IPS-18c (cell line): Measurements from ENCODE around the gene EGR2.

Experiments used
- H3K4me3 ChIP-seq: 2 replicates; pipeline ENCODE4 v1.7.0; 2013; ENCODE audit warnings: low read depth, mild to moderate bottlenecking, low read length, moderate library complexity; ENCODE audit not compliant: insufficient read depth
- H3K9me3 ChIP-seq: one replicate; pipeline ENCODE4 v1.6.1; 2013; ENCODE audit warnings: mild to moderate bottlenecking, low read length, moderate library complexity; ENCODE audit not compliant: control insufficient read depth, insufficient read depth

Gene EGR2

DNA sequence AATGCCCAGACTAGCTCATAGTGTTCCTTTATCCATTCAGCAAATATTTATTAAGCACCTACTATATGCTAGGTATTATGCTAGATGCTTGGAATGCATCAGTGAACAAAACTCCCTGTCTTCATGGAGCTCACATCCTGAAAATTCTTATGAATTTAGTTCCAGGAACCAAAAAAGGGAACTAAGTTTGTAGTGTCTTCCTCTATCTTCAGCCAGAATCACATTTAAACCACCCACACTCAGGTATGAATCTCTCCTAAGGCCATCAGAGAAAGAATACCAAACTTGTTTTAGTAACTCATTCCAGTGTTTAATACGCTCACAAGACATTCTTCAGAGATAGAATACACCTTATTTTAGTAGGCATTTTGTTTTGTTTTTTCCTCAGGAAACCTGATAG, 10.1 kb upstream of the EGR2 start:
- Histone ChIP-seq H3K4me3 (no peak overlapping the region), H3K9me3 (no peaks in the 10 kb centered on the region)

GRCh38 chr10:62820586-62820985, 4.4 kb upstream of the EGR2 start:
- no peak overlapping the region for H3K4me3 ChIP-seq
- no peaks in the 10 kb centered on the region for H3K9me3 ChIP-seq

DNA sequence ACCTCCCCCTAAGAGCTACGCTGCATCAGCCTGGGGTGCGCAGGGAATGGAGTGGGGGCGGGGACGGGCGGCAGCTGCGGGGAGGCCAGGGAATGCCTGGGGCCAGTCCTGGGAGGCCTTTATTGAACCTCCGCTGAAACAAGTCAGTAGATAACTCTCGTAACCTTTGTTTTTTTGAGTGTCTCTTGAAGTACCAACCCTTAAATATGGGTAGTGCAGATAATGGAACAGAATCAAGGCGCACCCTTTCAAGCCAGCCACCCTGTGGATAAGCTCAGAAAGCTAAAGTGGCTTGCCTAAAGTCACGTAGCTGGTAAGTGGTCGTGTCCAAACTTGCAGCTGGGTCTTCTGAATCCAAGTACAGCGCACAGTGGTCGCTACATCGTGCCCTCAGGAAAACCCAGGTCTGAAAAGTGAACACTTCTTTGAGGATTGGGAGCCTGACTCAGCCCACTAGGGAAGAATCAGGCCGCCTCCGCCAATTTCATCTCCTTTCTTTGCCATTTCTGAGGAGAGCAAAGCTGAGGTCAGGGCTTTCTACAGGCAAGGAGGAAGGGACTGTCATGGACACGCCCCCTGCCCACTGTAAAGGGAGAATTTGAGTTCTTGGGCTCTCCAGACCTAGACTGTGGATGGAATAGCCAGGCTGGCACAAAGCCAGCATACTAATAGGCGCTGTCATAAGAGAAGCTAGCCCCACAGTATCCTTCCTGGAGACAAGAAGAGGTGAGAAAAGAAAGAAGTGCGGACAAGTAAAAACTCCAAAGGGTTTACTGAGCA, 3.2 kb upstream of the EGR2 start:
- no peak overlapping the region; the same call in 1 of the 2 replicates for H3K4me3 ChIP-seq
- H3K9me3 ChIP-seq = no peaks in the 10 kb centered on the region

GRCh38 chr10:62818426-62819011, 2.4 kb upstream of the EGR2 start:
- Histone ChIP-seq H3K4me3 (peak overlapping the region; percentile 35), H3K9me3 (no peaks in the 10 kb centered on the region)

DNA sequence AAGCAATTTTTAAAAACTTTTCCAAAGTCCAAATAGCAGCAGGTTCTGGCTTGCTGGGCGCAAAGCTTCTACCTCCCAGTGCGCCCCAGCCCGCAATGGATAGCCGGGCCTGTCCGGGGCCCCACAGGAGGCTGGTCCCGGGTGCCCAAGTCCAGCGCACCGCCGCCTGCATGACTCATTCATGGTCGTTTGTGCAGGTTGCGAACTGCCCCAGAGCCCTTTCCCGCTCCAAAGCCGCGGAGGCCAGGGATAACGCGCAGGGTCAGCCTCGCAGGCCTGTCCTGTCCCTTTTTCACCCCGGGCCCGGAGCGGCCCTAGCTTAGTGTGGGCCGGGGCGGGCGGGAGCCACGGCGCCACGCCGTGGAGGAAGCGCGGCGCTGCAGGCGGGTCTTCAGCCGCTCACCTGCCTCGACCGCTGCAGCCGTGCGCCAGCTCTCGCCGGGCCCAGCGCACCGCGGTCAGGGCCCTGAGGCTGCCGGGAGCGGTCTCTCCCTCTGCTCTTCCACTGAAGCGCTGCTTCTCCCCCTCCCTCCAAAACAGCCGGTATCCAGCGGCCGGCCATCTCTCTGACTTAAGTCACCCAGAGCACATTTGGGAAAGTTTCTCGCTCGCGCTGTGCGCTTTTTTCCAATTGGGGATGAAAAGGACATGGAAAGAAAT, 1.7 kb upstream of the EGR2 start:
- Histone ChIP-seq H3K4me3 (peak overlapping the region; percentile 72), H3K9me3 (no peaks in the 10 kb centered on the region)

DNA sequence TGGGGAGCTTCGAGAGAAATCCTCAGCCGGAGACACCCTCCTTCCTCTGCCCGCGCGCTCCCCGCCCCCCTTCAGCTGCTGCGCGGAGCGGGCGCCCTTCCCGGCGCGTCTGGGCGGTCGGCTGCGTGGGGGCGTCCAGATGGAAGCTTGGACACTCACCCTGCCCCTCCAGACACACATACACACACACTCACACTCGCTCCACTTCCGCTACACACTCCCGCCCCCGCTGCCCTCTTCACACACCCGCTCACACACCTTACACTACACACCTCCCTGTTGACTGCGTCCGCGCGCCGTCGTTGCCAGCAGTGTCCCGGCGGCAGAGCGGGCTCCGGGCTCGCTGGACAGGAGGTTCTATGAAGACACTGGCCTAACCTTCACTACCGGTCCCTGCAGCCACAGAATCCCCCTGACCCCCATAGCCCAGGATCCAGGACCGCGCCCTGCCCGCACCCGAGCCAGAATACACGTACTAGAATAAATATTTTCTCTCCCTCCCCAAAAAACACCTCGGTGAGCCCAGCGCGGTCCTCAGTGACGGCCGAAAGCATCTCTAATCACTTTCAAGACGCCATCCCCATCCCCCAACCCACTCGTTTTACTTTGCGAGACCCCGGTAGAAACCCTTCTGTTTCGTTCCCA, 1.1 kb upstream of the EGR2 start:
- Histone ChIP-seq H3K9me3 (no peaks in the 10 kb centered on the region), H3K4me3 (peak overlapping the region; percentile 72)

DNA sequence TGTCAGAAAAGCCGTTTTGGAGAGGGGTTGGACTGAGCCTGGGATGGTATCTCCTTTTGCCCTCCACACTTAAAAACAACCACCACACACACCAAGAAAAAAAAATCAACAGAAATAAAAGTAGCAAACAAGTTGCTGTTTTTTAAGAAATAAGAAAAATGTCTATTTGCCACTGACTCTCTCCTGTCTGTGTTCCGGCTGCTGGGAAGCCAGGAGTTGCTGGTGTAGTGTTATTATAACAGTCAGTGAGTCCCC, 163 bp downstream of the EGR2 start:
- H3K4me3 ChIP-seq = peak overlapping the region; percentile 72
- no peaks in the 10 kb centered on the region for H3K9me3 ChIP-seq

DNA sequence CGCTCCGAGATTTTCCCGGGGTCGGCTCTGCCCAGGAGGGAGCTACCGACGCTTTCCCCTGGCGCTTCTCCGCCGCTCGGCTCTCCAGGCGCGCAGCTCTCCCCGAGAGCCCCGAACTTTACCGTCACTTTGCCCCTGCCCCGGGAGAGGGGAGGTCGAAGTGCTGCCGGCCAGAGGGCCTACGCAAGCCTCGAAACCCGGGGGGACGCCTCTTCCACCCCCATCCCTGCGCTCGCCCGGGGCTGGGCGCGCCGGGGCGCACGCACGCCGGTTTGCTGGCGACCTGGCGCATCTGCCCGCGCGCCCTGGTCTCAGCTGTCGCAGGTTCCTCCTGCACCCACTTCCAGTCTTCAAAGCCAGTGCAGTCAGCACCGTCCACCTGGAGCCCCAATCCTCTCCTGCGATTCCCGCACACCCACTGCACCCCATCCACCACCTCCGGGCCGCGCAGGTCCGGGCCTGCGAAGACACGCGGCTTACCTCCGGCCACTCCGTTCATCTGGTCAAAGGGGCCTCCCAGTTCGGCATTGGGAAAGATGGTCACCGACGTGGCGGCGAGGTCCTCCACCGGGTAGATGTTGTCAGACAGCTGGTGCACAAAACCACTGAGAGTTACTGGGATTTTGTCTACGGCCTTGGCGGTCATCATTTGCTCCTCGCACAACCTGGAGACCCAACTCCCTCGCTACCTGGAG, 638 bp downstream of the EGR2 start:
- Histone ChIP-seq H3K4me3 (peak overlapping the region; percentile 72), H3K9me3 (no peaks in the 10 kb centered on the region)

- H3K9me3 ChIP-seq = no peaks in the 10 kb centered on the region
- H3K4me3 ChIP-seq = peak overlapping the region; percentile 72
These were observed 1.3 kb downstream of the EGR2 start for GRCh38 chr10:62814756-62815380.

DNA sequence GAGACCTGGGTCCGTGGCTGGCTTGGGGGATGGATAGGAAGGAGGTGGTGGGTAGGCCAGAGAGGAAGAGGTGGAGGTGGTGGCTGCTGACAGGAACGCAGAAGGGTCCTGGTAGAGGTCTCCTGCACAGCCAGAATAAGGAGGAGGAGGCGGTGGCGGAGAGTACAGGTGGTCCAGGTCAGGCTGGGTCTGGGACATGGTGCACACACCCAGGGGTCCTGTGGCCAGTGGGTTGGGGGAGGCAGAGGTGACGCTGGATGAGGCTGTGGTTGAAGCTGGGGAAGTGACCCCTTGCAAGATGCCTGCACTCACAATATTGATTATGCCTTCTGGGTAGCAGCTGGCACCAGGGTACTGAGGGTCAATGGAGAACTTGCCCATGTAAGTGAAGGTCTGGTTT, 2.2 kb downstream of the EGR2 start:
- H3K4me3 ChIP-seq = no peak overlapping the region

GRCh38 chr10:62813453-62813852, 2.7 kb downstream of the EGR2 start:
- H3K4me3 ChIP-seq = no peak overlapping the region
- H3K9me3 ChIP-seq = no peaks in the 10 kb centered on the region

More for the DNA sequence above, 2.2 kb downstream of the EGR2 start:
- no peaks in the 10 kb centered on the region for H3K9me3 ChIP-seq

GRCh38 chr10:62812672-62813439, 3.3 kb downstream of the EGR2 start:
- no peak overlapping the region for H3K4me3 ChIP-seq
- no peaks in the 10 kb centered on the region for H3K9me3 ChIP-seq

DNA sequence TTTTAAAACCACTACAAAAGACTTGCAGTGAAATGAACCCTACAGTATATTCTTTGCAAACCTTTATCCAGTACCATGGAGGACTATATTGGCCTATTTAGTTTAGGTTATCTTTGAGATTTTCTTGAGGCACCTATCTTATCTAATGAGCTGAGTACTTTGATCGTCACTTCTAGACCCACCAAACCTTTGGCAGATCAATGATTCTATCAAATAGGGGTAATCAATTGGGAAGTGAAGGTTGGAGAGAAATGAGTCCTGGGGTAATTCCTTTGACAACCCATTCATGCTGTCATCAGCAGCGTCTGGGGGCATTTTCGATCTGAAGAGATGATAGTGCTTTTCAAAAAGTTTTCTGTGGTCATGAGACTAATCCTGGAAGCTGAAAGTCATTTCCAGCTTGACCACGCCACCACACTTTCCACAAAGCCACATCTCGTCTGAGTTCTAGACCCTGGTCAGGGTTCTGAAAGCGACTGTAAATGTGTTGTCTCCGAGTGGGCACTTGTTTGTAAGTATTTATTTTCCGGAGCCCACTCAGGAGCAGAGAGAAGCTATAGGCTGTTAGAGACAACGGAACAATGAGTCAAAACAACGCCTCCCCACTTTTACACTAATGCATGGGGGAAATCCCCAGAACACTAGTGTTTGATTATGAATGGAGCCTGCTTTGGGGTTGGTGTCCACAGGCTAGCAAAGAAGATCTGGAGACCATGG, 4.8 kb downstream of the EGR2 start:
- Histone ChIP-seq H3K9me3 (no peaks in the 10 kb centered on the region), H3K4me3 (no peak overlapping the region)

GRCh38 chr10:62810156-62810902, 5.8 kb downstream of the EGR2 start:
- Histone ChIP-seq H3K9me3 (no peaks in the 10 kb centered on the region), H3K4me3 (no peak overlapping the region)

- Histone ChIP-seq H3K4me3 (peak overlapping the region; percentile 89; the same call in 1 of the 2 replicates), H3K9me3 (no peaks in the 10 kb centered on the region)
These were observed 9.9 kb downstream of the EGR2 start for GRCh38 chr10:62806251-62806650.
